Neural progenitor cell (in vitro differentiated cells): Measurements from ENCODE around the gene ZNF808.

Experiments used
- EZH2 ChIP-seq: fragments of 200-600 bp; sonication (generic); IDR thresholded peaks from 2 replicates; pipeline ENCODE4 v1.6.1; 2017; ENCODE audit warnings: antibody characterized with exemption, mild to moderate bottlenecking, moderate library complexity
- TF ChIP-seq, protein P1 (sequence below): fragments of 200-600 bp; sonication (generic); IDR thresholded peaks from 2 replicates; pipeline ENCODE4 v1.5.1; 2017; ENCODE audit warnings: antibody characterized with exemption, mild to moderate bottlenecking

DNA sequence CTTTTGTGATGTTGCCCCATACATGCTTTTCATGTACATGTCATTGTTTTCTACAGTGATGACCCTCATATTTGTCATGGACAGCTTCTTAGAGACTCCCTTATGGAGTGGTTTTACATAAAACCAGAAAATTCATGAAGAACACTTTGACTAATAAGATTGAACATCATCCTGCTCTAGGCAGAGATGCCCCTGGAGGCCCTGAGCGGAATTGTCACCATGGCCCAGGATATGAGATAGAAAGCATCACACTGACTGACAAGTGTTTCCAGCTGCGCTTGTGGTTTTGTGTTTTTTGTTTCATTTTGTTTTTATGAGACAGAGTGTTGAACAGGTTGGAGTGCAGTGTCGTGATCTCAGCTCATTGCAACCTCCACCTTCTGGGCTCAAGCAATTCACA, 64.8 kb downstream of the ZNF808 start:
- TF ChIP-seq EZH2 = no peak
- TF ChIP-seq, protein P1, sequence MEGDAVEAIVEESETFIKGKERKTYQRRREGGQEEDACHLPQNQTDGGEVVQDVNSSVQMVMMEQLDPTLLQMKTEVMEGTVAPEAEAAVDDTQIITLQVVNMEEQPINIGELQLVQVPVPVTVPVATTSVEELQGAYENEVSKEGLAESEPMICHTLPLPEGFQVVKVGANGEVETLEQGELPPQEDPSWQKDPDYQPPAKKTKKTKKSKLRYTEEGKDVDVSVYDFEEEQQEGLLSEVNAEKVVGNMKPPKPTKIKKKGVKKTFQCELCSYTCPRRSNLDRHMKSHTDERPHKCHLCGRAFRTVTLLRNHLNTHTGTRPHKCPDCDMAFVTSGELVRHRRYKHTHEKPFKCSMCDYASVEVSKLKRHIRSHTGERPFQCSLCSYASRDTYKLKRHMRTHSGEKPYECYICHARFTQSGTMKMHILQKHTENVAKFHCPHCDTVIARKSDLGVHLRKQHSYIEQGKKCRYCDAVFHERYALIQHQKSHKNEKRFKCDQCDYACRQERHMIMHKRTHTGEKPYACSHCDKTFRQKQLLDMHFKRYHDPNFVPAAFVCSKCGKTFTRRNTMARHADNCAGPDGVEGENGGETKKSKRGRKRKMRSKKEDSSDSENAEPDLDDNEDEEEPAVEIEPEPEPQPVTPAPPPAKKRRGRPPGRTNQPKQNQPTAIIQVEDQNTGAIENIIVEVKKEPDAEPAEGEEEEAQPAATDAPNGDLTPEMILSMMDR = no peak
